BJ (cell line): Measurements from ENCODE around the gene ETV4. TPM values are rescaled to one million over a fixed set of nuclear protein-coding genes. Genes with fewer than 3 reads are reported as not detected.

Experiments
- CTCF ChIA-PET: fragments of 350-600 bp; formaldehyde crosslinking; extraction: SDS; loops from one replicate; lab custom pipeline; 2021; ENCODE audit warnings: antibody characterized with exemption, inconsistent platforms; lab: Yijun Ruan, JAX
- POLR2A ChIA-PET: fragments of 300-600 bp; sonication (Branson Sonifier 250); formaldehyde crosslinking; extraction: SDS; loops from one replicate; lab custom pipeline; 2021; ENCODE audit warnings: antibody characterized with exemption; lab: Charles Lee
- DNase-seq: peaks from one replicate; pipeline ENCODE4 v3.0.0-alpha.2; 2011; ENCODE audit warnings: low read depth
- H3K27me3 ChIP-seq: 2 replicates; pipeline ENCODE4 v1.6.0; 2011; ENCODE audit warnings: low read length; ENCODE audit not compliant: control insufficient read depth, insufficient read depth
- H3K36me3 ChIP-seq: 2 replicates; pipeline ENCODE4 v1.5.1; 2011; ENCODE audit warnings: low read length; ENCODE audit not compliant: control insufficient read depth, insufficient read depth
- H3K4me3 ChIP-seq: 2 replicates; pipeline ENCODE4 v1.5.1; 2011; ENCODE audit warnings: low read depth, mild to moderate bottlenecking, control low read depth, low read length
- CTCF ChIP-seq: IDR thresholded peaks from 2 replicates; pipeline ENCODE4 v1.5.1; 2011; ENCODE audit warnings: low read depth, mild to moderate bottlenecking, control low read depth, inconsistent platforms, low read length, moderate library complexity; ENCODE audit not compliant: insufficient read depth
- polyA plus RNA-seq: library from polyadenylated mRNA; depleted of rRNA; stranded (reverse); fragments of >200 nt; gene quantifications from 2 replicates; pipeline ENCODE4 v1.2.3, GENCODE V29; 2011

ETV4 gene
- polyA plus RNA-seq, 1 experiment, result 6.6 TPM

GRCh38 chr17:43563600-43564594 is 17.8 kb upstream of the ETV4 start:
- POLR2A ChIA-PET, result no interaction called here

GRCh38 chr17:43562679-43563599 is 16.8 kb upstream of the ETV4 start:
- ChIA-PET POLR2A (interaction anchor here (0.6 kb wide), 1 partner anchor 57 kb away, joined by 7 read pairs; no protein-coding TSS in a partner anchor), CTCF (interaction anchor here (0.9 to 2.0 kb wide), 4 partner anchors 12 to 204 kb away, joined by 3 to 8 read pairs (median 5); no protein-coding TSS in a partner anchor)
- DNase-seq, result no peak
- Histone ChIP-seq H3K27me3 (no peaks in the 10 kb centered on the region), H3K36me3 (no peaks in the 10 kb centered on the region), H3K4me3 (no peak overlapping the region)
- no peak for TF ChIP-seq CTCF

More at GRCh38 chr17:43563600-43564594, 17.8 kb upstream of the ETV4 start:
- CTCF ChIA-PET, result interaction anchor here (0.9 to 2.0 kb wide), 3 partner anchors 12 to 110 kb away, joined by 3 to 8 read pairs (median 6); no protein-coding TSS in a partner anchor
- no peaks in the 10 kb centered on the region for H3K27me3 ChIP-seq
- no peak for DNase-seq
- no peak overlapping the region for H3K4me3 ChIP-seq
- TF ChIP-seq CTCF, result no peak
- no peaks in the 10 kb centered on the region for H3K36me3 ChIP-seq

- ChIA-PET CTCF (interaction anchor here (0.5 to 1.3 kb wide), 5 partner anchors 16 to 205 kb away, joined by 3 to 6 read pairs (median 3); no protein-coding TSS in a partner anchor), POLR2A (interaction anchor here (1.1 kb wide), 1 partner anchor 10 kb away, joined by 3 read pairs; no protein-coding TSS in a partner anchor)
- no peaks in the 10 kb centered on the region for H3K36me3 ChIP-seq
- DNase-seq, result no peak
- H3K27me3 ChIP-seq, result no peaks in the 10 kb centered on the region
- H3K4me3 ChIP-seq, result no peak overlapping the region
- no peak for TF ChIP-seq CTCF
Measured at GRCh38 chr17:43560461-43561427, 14.6 kb upstream of the ETV4 start.

GRCh38 chr17:43559161-43559816 is 13.1 kb upstream of the ETV4 start:
- no peak for DNase-seq
- H3K36me3 ChIP-seq, result no peaks in the 10 kb centered on the region
- CTCF ChIA-PET, result interaction anchor here (1.0 to 1.3 kb wide), 3 partner anchors 15 to 114 kb away, joined by 3 to 6 read pairs (median 4); no protein-coding TSS in a partner anchor
- TF ChIP-seq CTCF, result no peak
- no peaks in the 10 kb centered on the region for H3K27me3 ChIP-seq
- no peak overlapping the region for H3K4me3 ChIP-seq
- POLR2A ChIA-PET, result no interaction called here
